Measurements from ENCODE around the gene GCDH. TPM values are rescaled to one million over a fixed set of nuclear protein-coding genes. Genes with fewer than 3 reads are reported as not detected.

Gene GCDH
- total RNA-seq, 3 donors from 2014 or later, result 24.2 to 27.2 (median 24.7) TPM

- Histone ChIP-seq H3K36me3 (ENCODE audit: low read depth) (peaks cover 8% of the 10 kb centered on the region), H3K4me1 (ENCODE audit: low read depth) (peaks cover 20% of the 10 kb centered on the region), H3K9me3 (no peaks in the 10 kb centered on the region), H3K4me3 (peak within 1 kb of the TSS; percentile 80)
- TF ChIP-seq CTCF (IDR thresholded peaks at IDR 0.05), result no peak
- peak; percentile 99 for DNase-seq
- intact Hi-C loops (cut with DNase I, micrococcal nuclease), result loop anchor here in 1 of 2 donors (10.0 kb wide), 1 partner anchor 61 kb away; the partner anchor contains the start of genes DNASE2 and KLF1
- peak; percentile 96 for ATAC-seq
These were observed 54.6 kb downstream of the GCDH start, which contains the start of gene RAD23A for GRCh38 chr19:12945479-12946091. Gene RAD23A, plus strand, starts transcription at chr19:12945862. Its CDS starts 87 bp downstream, at chr19:12945949.

GRCh38 chr19:12946092-12946721 is 55.2 kb downstream of the GCDH start:
- H3K4me1 ChIP-seq (ENCODE audit: low read depth), result peaks cover 17% of the 10 kb centered on the region
- peaks cover 8% of the 10 kb centered on the region for H3K36me3 ChIP-seq (ENCODE audit: low read depth)
- intact Hi-C loops (cut with DNase I, micrococcal nuclease), result loop anchor here in 1 of 2 donors (10.0 kb wide), 1 partner anchor 61 kb away; the partner anchor contains the start of genes DNASE2 and KLF1
- no peak for TF ChIP-seq CTCF (IDR thresholded peaks at IDR 0.05)
- DNase-seq (peak; percentile 75 to 84 (median 84)), ATAC-seq (peak; percentile 84)
- H3K9me3 ChIP-seq, result no peaks in the 10 kb centered on the region
- H3K4me3 ChIP-seq, result peak overlapping the region; percentile 80

GRCh38 chr19:12946731-12947496 is 56.0 kb downstream of the GCDH start:
- TF ChIP-seq CTCF (IDR thresholded peaks at IDR 0.05), result no peak
- DNase-seq, result no peak
- Histone ChIP-seq H3K9me3 (no peaks in the 10 kb centered on the region), H3K4me3 (no peak overlapping the region), H3K36me3 (ENCODE audit: low read depth) (peaks cover 8% of the 10 kb centered on the region), H3K4me1 (ENCODE audit: low read depth) (peaks cover 17% of the 10 kb centered on the region)
- no peak for ATAC-seq
- intact Hi-C loops (cut with DNase I, micrococcal nuclease), result loop anchor here in 1 of 2 donors (10.0 kb wide), 1 partner anchor 62 kb away; the partner anchor contains the start of genes DNASE2 and KLF1

GRCh38 chr19:12947702-12948611 is 57.0 kb downstream of the GCDH start:
- DNase-seq (no peak), ATAC-seq (no peak)
- no peak overlapping the region for H3K4me3 ChIP-seq
- no peak for TF ChIP-seq CTCF (IDR thresholded peaks at IDR 0.05)
- peaks cover 8% of the 10 kb centered on the region for H3K36me3 ChIP-seq (ENCODE audit: low read depth)
- H3K9me3 ChIP-seq, result no peaks in the 10 kb centered on the region
- intact Hi-C loops (cut with DNase I, micrococcal nuclease), result loop anchor here in 1 of 2 donors (10.0 kb wide), 1 partner anchor 63 kb away; the partner anchor contains the start of genes DNASE2 and KLF1
- H3K4me1 ChIP-seq (ENCODE audit: low read depth), result peaks cover 17% of the 10 kb centered on the region
